Measurements from ENCODE around the gene SEC14L1.

Gene SEC14L1

DNA sequence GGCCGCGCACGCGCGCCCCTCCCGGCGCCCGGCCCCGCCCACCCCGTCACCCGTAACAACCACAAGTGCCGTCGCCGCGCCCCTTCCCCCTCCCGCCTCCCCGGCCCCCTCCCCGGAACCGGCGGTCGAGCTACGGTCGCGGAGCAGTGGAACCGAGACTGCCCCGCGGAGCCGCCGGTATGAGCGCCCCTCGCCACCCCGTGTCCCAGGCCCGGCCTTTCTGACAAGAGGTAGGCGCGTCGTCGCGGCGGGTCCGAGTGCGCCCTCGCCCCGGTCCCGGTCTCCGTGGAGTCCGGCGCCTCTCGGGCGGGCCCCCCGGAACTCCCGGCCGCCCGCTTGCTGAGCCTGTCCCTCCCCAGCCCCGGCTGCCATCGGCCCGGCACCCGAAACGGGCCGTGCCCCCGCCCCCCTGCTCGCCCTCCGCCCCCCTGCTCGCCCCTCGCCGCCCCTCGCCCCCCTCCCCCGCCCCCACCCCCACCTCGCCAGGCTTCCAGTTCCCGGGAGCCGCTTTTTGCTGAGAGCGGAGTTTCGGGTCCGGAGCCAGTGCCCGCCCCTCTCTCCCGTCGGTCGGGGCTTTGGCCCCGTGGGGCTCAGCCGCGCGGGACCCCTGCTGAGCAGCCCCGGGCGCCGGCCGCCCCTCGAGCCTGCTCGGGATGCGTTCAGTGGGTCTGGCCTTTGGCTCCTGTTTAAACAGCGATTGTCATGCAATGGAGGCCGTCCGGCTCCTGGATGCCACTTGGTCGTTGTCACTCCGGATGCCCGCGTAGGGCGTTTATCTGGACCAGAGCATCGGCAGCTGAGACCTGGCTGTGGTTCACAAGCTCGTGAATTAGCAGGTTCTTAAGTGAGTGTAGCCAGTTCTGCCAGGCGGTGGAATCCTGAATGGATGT is at the start of gene SEC14L1:
SEC14L1 (plus strand) TSS at position 92 of the 890 bp plus-strand sequence. CDS start 2,628 bp downstream, outside the sequence.
- TF ChIP-seq, protein P1, sequence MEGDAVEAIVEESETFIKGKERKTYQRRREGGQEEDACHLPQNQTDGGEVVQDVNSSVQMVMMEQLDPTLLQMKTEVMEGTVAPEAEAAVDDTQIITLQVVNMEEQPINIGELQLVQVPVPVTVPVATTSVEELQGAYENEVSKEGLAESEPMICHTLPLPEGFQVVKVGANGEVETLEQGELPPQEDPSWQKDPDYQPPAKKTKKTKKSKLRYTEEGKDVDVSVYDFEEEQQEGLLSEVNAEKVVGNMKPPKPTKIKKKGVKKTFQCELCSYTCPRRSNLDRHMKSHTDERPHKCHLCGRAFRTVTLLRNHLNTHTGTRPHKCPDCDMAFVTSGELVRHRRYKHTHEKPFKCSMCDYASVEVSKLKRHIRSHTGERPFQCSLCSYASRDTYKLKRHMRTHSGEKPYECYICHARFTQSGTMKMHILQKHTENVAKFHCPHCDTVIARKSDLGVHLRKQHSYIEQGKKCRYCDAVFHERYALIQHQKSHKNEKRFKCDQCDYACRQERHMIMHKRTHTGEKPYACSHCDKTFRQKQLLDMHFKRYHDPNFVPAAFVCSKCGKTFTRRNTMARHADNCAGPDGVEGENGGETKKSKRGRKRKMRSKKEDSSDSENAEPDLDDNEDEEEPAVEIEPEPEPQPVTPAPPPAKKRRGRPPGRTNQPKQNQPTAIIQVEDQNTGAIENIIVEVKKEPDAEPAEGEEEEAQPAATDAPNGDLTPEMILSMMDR (IDR thresholded peaks at IDR 0.05; ENCODE audit: low read depth, low read length) = no peak

DNA sequence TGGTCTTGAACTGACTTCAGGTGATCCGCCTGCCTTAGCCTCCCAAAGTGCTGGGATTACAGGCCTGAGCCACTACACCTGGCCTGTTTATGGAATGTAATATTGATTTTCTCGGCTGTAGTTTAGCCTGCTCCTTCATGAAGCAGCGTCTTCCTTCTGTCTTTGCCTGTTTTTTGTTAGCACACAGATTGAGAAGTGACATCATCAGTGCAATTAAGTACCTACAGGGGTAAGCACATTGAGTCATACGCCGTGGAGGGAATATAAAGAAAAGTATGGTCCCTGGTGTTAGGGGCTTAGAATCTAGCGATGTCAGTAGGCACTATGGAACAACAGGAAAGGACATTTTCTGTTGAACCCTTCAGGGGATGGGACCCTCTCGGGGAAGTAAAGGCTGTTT is 48.7 kb upstream of the SEC14L1 start:
- TF ChIP-seq, protein P1 (IDR thresholded peaks at IDR 0.05; ENCODE audit: low read depth, low read length) = no peak
- no peak for DNase-seq (ENCODE audit: extremely low read depth, low read depth)

More for the DNA sequence above, at the start of gene SEC14L1:
- DNase-seq (ENCODE audit: extremely low read depth, low read depth) = no peak

DNA sequence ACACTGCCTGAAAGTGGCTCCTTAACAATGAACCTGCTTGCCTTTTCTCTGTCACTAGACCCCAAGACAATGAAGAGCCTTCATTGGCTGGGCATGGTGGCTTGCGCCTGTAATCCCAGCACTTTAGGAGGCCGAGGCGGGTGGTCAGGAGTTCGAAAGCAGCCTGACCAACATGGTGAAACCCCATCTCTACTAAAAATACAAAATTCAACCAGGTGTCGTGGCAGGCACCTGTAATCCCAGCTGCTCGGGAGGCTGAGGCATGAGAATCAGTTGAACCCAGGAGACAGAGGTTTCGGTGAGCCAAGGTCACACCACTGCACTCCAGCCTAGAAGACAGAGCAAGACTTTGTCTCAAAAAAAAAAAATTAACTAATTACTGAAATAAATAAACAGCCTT is 45.3 kb upstream of the SEC14L1 start:
- no peak for DNase-seq (ENCODE audit: extremely low read depth, low read depth)
- TF ChIP-seq, protein P1 (IDR thresholded peaks at IDR 0.05; ENCODE audit: low read depth, low read length) = no peak

DNA sequence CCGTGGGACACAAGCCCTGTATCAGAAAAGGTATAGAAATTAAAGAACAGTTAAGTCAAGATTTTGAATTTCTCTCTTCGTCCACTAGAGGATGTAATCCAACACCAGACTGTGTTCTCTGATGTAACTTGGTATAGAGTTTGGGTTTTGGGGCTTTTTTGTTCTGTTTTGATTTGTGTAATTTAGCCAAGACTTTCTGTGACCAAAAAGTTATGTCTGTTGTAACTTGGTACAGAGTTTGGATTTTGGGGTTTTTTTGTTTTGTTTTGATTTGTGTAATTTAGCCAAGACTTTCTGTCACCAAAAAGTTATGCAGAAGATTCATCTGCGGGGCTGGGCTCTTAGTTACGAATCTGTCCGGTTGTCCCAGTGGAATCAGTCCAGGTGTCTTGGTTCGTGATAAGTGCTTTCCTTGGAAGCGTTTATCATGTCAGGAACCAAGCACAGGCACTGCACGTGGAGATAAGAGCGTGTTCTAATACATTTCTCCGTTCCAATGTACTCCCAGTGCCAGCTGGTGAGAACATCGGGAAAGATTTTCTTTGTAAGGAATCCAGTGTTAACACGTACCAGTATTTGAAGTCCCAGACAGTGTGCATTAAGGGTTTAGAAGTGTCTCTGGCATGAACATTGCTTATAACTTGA is 44.1 kb upstream of the SEC14L1 start:
- TF ChIP-seq, protein P1 (IDR thresholded peaks at IDR 0.05; ENCODE audit: low read depth, low read length) = peak; percentile 83
- peak; percentile 45 for DNase-seq (ENCODE audit: extremely low read depth, low read depth)

DNA sequence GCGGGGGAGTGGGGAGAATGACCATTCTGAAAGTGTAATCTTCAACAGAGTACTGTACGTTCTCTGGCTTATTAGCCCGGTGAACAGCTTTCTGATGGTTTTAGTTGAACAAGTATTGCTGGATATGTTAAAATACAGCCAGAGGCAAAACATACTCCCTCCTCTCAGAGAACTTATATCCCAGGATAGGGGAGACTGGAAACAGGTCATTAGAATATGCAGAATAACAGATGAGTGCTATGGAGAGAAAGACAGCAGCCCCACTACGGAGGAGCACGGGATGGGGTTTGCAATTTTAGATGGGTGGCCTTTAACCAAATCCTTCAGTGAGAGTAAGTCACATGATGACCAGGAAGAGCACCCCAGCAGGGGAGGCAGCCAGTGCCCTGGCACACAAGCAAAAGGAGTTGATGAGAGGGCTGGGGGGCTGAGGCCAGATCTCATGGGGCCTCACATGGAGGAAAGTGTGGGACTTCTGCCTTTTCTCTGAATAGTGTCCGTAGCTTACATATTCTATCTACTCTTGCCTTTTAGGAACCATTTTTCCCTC is 43.1 kb upstream of the SEC14L1 start:
- TF ChIP-seq, protein P1 (IDR thresholded peaks at IDR 0.05; ENCODE audit: low read depth, low read length) = no peak
- DNase-seq (ENCODE audit: extremely low read depth, low read depth) = no peak

DNA sequence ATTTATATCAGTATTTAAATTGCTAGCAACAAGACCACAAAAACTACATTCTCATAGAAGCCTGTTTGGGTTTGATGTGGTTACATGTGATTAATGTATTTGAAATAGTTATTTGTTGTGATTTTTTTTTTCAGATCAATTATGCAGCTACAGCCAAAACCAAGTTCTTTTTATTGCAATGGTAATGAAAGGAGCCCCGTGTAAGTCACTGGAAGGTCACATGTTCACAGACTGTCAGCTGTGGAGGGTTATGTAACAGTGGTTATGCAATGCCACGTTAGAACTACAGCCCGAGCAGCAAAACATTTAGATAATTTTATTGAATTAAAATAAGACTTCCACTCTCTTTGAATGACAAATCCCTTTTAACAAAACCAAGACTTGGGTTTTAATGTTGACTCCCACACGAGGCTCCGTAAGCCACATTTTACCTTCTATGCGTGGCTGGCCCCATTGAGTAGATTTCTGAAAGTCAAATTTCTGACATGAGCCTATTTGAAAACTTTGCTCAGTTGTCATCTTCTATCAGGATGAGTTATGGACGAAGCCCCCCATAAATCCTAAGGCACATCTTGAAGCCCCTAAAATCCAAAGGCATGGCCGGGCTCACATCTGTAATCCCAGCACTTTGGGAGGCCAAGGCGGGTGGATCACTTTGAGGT is 41.8 kb upstream of the SEC14L1 start:
- TF ChIP-seq, protein P1 (IDR thresholded peaks at IDR 0.05; ENCODE audit: low read depth, low read length) = no peak
- no peak for DNase-seq (ENCODE audit: extremely low read depth, low read depth)
